ENCODE measurements around the gene NCKAP5L.

Gene NCKAP5L, protein sequence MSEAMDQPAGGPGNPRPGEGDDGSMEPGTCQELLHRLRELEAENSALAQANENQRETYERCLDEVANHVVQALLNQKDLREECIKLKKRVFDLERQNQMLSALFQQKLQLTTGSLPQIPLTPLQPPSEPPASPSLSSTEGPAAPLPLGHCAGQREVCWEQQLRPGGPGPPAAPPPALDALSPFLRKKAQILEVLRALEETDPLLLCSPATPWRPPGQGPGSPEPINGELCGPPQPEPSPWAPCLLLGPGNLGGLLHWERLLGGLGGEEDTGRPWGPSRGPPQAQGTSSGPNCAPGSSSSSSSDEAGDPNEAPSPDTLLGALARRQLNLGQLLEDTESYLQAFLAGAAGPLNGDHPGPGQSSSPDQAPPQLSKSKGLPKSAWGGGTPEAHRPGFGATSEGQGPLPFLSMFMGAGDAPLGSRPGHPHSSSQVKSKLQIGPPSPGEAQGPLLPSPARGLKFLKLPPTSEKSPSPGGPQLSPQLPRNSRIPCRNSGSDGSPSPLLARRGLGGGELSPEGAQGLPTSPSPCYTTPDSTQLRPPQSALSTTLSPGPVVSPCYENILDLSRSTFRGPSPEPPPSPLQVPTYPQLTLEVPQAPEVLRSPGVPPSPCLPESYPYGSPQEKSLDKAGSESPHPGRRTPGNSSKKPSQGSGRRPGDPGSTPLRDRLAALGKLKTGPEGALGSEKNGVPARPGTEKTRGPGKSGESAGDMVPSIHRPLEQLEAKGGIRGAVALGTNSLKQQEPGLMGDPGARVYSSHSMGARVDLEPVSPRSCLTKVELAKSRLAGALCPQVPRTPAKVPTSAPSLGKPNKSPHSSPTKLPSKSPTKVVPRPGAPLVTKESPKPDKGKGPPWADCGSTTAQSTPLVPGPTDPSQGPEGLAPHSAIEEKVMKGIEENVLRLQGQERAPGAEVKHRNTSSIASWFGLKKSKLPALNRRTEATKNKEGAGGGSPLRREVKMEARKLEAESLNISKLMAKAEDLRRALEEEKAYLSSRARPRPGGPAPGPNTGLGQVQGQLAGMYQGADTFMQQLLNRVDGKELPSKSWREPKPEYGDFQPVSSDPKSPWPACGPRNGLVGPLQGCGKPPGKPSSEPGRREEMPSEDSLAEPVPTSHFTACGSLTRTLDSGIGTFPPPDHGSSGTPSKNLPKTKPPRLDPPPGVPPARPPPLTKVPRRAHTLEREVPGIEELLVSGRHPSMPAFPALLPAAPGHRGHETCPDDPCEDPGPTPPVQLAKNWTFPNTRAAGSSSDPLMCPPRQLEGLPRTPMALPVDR (N-terminal part only)

DNA sequence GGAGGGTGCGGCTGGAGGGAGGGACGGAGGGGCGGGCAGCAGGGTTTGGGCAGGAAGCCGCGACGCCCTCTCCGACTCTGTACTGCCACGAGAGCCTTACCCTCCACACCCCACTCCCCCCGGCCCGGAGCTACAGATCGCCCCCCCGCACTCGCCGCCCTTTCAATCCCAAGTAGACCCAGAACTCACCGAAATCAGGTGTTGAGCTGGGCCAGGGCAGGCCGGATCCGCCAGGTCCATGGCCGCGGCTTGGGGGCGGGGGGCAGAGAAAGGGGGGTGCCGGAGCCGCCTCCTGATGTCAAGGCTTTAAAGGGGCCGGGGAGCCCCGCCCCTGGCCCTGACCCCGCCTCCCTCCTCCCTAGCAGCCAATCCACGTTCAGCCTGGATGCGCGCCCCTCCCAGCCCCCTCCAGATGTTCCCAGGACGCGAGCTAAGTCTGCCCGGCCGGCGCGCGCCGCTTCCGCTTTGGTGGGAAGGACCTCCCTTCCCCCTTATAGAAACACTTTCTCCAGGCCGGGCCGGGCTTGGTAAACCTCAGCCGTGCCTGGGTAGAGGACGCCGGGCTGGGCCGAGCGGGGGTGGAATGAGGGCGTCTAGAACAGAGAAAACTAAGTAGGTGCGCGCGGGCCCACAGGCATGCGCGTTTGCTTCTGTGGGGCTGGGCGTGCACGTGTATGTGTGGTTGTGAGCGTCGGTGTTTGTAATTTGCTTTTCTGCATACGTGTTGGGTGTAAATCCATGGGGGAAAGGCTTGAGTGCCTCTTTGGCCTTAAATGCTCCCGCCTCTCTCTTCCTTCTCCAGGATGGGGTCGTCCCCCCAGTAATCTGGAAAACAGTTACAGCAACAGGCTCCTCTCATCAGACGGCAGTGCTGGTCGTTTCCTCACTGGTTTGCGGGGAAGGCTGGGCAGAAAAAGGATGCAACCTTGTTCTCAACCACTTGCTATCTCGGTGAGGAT, at the start of gene NCKAP5L:
NCKAP5L (minus strand) TSS at position 281 of the 959 bp plus-strand sequence. CDS start 24,369 bp downstream, outside the sequence.
- CTCF ChIA-PET, result interaction anchor here (1.0 to 5.4 kb wide), 7 partner anchors 11 to 66 kb away, joined by 4 to 55 read pairs (median 6); partner anchors contain the start of gene BCDIN3D
- peak; percentile 99 for DNase-seq (ENCODE audit: extremely low spot score)
- TF ChIP-seq, protein P1, sequence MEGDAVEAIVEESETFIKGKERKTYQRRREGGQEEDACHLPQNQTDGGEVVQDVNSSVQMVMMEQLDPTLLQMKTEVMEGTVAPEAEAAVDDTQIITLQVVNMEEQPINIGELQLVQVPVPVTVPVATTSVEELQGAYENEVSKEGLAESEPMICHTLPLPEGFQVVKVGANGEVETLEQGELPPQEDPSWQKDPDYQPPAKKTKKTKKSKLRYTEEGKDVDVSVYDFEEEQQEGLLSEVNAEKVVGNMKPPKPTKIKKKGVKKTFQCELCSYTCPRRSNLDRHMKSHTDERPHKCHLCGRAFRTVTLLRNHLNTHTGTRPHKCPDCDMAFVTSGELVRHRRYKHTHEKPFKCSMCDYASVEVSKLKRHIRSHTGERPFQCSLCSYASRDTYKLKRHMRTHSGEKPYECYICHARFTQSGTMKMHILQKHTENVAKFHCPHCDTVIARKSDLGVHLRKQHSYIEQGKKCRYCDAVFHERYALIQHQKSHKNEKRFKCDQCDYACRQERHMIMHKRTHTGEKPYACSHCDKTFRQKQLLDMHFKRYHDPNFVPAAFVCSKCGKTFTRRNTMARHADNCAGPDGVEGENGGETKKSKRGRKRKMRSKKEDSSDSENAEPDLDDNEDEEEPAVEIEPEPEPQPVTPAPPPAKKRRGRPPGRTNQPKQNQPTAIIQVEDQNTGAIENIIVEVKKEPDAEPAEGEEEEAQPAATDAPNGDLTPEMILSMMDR (IDR thresholded peaks at IDR 0.05; ENCODE audit: control extremely low read depth, extremely low read depth, low read depth, missing control alignments), result no peak
- POLR2A ChIA-PET, result interaction anchor here (0.6 to 1.9 kb wide), 14 partner anchors 11 to 323 kb away, joined by 3 to 12 read pairs (median 4); partner anchors contain the start of genes BCDIN3D and TMBIM6

DNA sequence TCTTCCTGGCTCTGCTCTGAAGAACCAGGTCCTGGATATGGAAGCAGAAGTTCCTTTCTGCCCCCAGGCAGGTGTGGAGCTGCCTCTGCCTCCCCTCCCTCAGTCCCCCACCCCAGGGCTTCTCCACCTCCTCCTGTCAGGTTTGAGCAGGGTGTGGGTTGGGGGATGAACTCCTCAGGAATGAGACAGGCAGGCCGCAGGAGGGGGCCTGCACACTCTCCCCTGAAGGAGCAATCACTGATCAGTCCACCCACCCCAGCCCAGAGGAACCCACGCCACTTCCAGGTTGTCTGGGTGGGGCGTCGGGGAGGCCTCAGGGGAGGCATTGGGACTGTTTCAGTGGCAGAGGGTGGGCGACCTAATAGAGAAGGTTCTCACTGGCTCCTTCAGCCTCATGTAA, 48.9 kb upstream of the NCKAP5L start:
- DNase-seq (ENCODE audit: extremely low spot score), result no peak
- ChIA-PET POLR2A (no interaction called here), CTCF (interaction anchor here (1.4 kb wide), 1 partner anchor 9 kb away, joined by 4 read pairs; no protein-coding TSS in a partner anchor)
- TF ChIP-seq, protein P1 (IDR thresholded peaks at IDR 0.05; ENCODE audit: control extremely low read depth, extremely low read depth, low read depth, missing control alignments), result no peak

DNA sequence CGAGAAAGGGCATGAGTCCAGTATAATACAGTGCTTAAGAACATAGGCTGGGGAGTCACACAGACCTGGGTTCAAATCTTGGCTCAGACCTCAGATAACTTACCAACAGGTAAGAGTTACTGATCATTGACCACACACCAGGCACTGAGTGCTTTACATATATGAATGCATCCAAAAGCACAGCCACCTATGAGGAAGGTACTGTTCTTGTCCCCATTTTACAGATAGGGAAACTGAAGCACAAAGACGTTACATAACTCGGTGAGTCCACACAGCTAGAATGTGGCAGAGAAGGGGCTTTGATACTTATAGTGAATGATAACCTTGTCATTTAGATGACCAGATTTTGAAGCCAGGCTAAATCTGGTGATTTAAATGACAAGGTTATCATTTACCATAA, 47.9 kb upstream of the NCKAP5L start:
- DNase-seq (ENCODE audit: extremely low spot score), result no peak
- ChIA-PET CTCF (interaction anchor here (1.4 kb wide), 1 partner anchor 8 kb away, joined by 4 read pairs; no protein-coding TSS in a partner anchor), POLR2A (interaction anchor here (0.6 kb wide), 1 partner anchor 10 kb away, joined by 4 read pairs; no protein-coding TSS in a partner anchor)
- TF ChIP-seq, protein P1 (IDR thresholded peaks at IDR 0.05; ENCODE audit: control extremely low read depth, extremely low read depth, low read depth, missing control alignments), result no peak

DNA sequence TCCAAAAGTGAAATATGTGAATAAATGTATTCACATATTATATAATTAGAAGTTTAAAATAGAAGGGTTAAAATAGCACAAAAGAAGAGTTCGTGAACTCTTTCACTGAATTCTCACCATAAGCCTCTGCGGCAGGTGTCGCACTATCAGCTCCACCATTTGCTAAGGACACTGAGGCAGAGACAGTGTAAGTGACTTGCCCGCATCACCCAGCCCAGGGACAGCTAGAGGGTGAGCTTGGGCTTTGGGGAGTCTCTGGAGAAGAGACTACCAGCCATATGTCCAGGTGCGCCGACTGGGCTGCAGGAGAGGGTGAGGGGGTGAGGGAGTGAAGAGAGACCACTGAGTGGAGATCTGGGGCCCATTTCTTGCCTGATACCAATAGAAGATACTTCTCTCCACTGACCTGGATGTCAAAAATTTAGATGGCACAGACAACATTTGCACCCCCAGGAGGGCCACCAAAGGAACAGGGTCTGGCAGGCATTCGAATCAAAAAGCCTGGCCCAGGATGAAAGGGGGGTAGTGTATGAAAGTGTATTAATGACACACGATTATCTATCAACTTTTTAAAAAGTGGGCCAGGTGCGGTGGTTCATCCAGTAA, 47.0 kb upstream of the NCKAP5L start:
- ChIA-PET CTCF (interaction anchor here (1.0 kb wide), 1 partner anchor 8 kb away, joined by 3 read pairs; no protein-coding TSS in a partner anchor), POLR2A (no interaction called here)
- TF ChIP-seq, protein P1 (IDR thresholded peaks at IDR 0.05; ENCODE audit: control extremely low read depth, extremely low read depth, low read depth, missing control alignments), result no peak
- no peak for DNase-seq (ENCODE audit: extremely low spot score)

DNA sequence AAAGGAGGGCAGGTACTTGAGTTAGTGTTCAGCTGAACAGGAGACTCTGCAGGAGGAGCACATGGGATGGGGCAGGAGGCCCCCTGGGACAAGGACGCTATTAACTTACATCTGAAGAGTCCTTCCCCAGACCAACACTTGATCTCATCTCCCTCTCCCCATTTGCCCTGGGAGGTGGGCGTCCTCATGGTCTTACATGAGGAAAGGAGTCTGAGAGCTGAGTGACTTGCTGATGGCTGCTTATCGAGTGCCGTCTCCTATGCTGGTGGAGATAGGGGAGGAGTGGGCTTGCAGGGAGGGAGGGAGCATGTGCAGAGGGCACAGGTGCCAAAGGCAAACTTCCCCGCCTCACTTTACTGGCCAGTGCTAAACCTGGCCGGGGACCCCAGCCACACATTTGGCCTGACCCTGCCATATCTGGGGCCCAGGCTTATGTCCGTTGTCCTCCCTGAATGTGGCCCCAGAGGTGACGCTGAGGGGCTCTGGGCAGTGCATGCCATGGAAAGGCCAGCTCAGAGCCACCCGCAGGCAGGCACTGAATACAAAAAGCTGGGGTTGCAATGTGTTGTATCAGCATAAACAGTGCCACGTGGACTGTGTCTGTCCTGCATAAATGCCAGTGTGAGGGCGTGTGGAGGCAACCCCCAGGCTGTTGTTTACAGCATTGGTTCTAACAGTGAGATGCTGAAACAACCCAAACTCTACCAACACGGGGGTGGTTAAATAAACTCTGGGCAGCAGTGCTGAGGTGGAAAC, 46.1 kb upstream of the NCKAP5L start:
- ChIA-PET POLR2A (no interaction called here), CTCF (interaction anchor here (1.0 kb wide), 1 partner anchor 8 kb away, joined by 3 read pairs; no protein-coding TSS in a partner anchor)
- TF ChIP-seq, protein P1 (IDR thresholded peaks at IDR 0.05; ENCODE audit: control extremely low read depth, extremely low read depth, low read depth, missing control alignments), result no peak
- no peak for DNase-seq (ENCODE audit: extremely low spot score)
